Gastroesophageal sphincter (tissue), 4 donors: ENCODE results near the gene ADPRM. TPM values are rescaled to one million over a fixed set of nuclear protein-coding genes. Genes with fewer than 3 reads are reported as not detected.
"Not testable (repeated sequence)": the region's sequence is repeated elsewhere in the genome, so short reads cannot be mapped to it uniquely, and the experiment has no call there.

Experiments used
- ATAC-seq: fragments of 150-250 bp; one replicate; pipeline ENCODE4 v1.9.1; 2016; ENCODE audit warnings: mild to moderate bottlenecking, moderate library complexity
- H3K27ac ChIP-seq, 4 donors: fragments of 200-600 bp; sonication (generic) in 3 of 4; 1 replicate in 3 of 4; 2 replicates in 1 of 4; pipeline ENCODE4 v1.5.1; 2016 to 2019
- H3K27me3 ChIP-seq: fragments of 200-600 bp; sonication (generic); one replicate; pipeline ENCODE4 v1.5.1; 2019
- H3K36me3 ChIP-seq, 2 donors: fragments of 200-600 bp; sonication (generic); one replicate each; pipeline ENCODE4 v1.5.1; 2019; ENCODE audit warnings: control low read depth in 1 of 2
- H3K4me1 ChIP-seq, 3 donors: fragments of 200-600 bp; sonication (generic); 1 replicate in 2 of 3; 2 replicates in 1 of 3; pipeline ENCODE4 v1.5.1; 2016 to 2019; ENCODE audit warnings: control low read depth in 2 of 3
- H3K4me3 ChIP-seq, 2 donors: fragments of 200-600 bp; sonication (generic); one replicate each; pipeline ENCODE4 v1.5.1; 2019; ENCODE audit warnings: mild to moderate bottlenecking in 1 of 2, moderate library complexity in 1 of 2
- H3K9me3 ChIP-seq, 3 donors: fragments of 200-600 bp; sonication (generic); one replicate each; pipeline ENCODE4 v1.5.1; 2017 to 2019; ENCODE audit warnings: control low read depth in 2 of 3
- CTCF ChIP-seq, 4 experiments: fragments of 200-600 bp in 2 of 4; fragments of 450-650 bp in 2 of 4; sonication (generic) in 1 of 4; IDR thresholded peaks; one replicate each; pipeline ENCODE4 v1.5.1; 2017 to 2019; ENCODE audit warnings: antibody characterized with exemption in 4 of 4, mild to moderate bottlenecking in 2 of 4, moderate library complexity in 2 of 4
- EP300 ChIP-seq: sonication (generic); formaldehyde crosslinking; IDR thresholded peaks from one replicate; pipeline ENCODE4 v1.6.1; 2017; ENCODE audit warnings: antibody characterized with exemption, mild to moderate bottlenecking
- POLR2A ChIP-seq, 2 donors: fragments of 450-650 bp; IDR thresholded peaks; one replicate each; pipeline ENCODE4 v1.6.1; 2017; ENCODE audit warnings: antibody characterized with exemption in 2 of 2, mild to moderate bottlenecking in 2 of 2, moderate library complexity in 1 of 2
- POLR2AphosphoS5 ChIP-seq: sonication (generic); formaldehyde crosslinking; IDR thresholded peaks from one replicate; pipeline ENCODE4 v1.6.1; 2017; ENCODE audit warnings: antibody characterized with exemption
- WGBS, 2 donors: methylation state at CpG; one replicate each; pipeline ENCODE4 v1.1.5; 2018; ENCODE audit warnings: low coverage in 1 of 2; 5-methylcytosine and 5-hydroxymethylcytosine counted together
- total RNA-seq, 4 donors: library from RNA; depleted of rRNA; stranded (reverse); fragments of >200 nt; gene quantifications; one replicate each; pipeline ENCODE4 v1.1.0, GENCODE V29; 2016

Gene ADPRM
- total RNA-seq, 4 donors from 2014 or later = 8.3 to 13.2 (median 9.5) TPM

GRCh38 chr17:10687499-10687898 is 9.9 kb upstream of the ADPRM start:
- 78 to 89% methylated on average over 2 of the region's 2 CpGs for WGBS, 2 donors
- ATAC-seq = no peak
- H3K27me3 ChIP-seq = no peaks in the 10 kb centered on the region
- H3K4me1 ChIP-seq = no peaks in the 10 kb centered on the region
- H3K9me3 ChIP-seq = no peaks in the 10 kb centered on the region
- H3K27ac ChIP-seq = no peak overlapping the region
- H3K36me3 ChIP-seq = peaks cover 3 to 85% of the 10 kb centered on the region in 2 donors
- TF ChIP-seq CTCF (IDR thresholded peaks at IDR 0.05) (no peak), POLR2A (IDR thresholded peaks at IDR 0.05) (no peak), POLR2AphosphoS5 (no peak), EP300 (no peak)
- no peak overlapping the region for H3K4me3 ChIP-seq

GRCh38 chr17:10695875-10696407 is 1.5 kb upstream of the ADPRM start:
- not testable (repeated sequence) for ATAC-seq, H3K27ac ChIP-seq, H3K27me3 ChIP-seq, H3K9me3 ChIP-seq
- WGBS, 2 donors = 80 to 86% methylated on average over 12 to 13 of the region's 17 CpGs
- H3K36me3 ChIP-seq = peaks cover 6 to 47% of the 10 kb centered on the region in 2 donors
- peak overlapping the region in 1 of 2 donors; percentile 93 for H3K4me3 ChIP-seq
- H3K4me1 ChIP-seq = peaks cover 5 to 44% (median 8%) of the 10 kb centered on the region in 3 donors

- Histone ChIP-seq H3K4me1 (peaks cover 5 to 49% (median 8%) of the 10 kb centered on the region in 3 donors), H3K36me3 (peaks cover 3 to 23% of the 10 kb centered on the region in 2 donors), H3K27ac (peak overlapping the region; percentile 92 to 98 (median 96)), H3K27me3 (no peaks in the 10 kb centered on the region), H3K9me3 (no peaks in the 10 kb centered on the region), H3K4me3 (peak overlapping the region; percentile 78 to 93)
- WGBS, 2 donors = 13 to 16% methylated on average over 17 to 18 of the region's 18 CpGs
- no peak for ATAC-seq
- TF ChIP-seq EP300 (no peak), CTCF (IDR thresholded peaks at IDR 0.05) (no peak), POLR2AphosphoS5 (no peak), POLR2A (IDR thresholded peaks at IDR 0.05) (no peak)
Measured at GRCh38 chr17:10698096-10698818, 863 bp downstream of the ADPRM start.

- no peaks in the 10 kb centered on the region for H3K9me3 ChIP-seq
- ATAC-seq = no peak
- H3K27me3 ChIP-seq = no peaks in the 10 kb centered on the region
- no peak overlapping the region for H3K27ac ChIP-seq
- no peak overlapping the region for H3K4me3 ChIP-seq
- H3K36me3 ChIP-seq = peaks cover 0 to 9% of the 10 kb centered on the region in 2 donors
- WGBS, 2 donors = 80 to 100% methylated on average over 1 of the region's 1 CpG
- peaks cover 5 to 46% (median 8%) of the 10 kb centered on the region in 3 donors for H3K4me1 ChIP-seq
- TF ChIP-seq EP300 (no peak), CTCF (IDR thresholded peaks at IDR 0.05) (no peak), POLR2AphosphoS5 (no peak), POLR2A (IDR thresholded peaks at IDR 0.05) (no peak)
Measured at GRCh38 chr17:10699856-10700255, 2.5 kb downstream of the ADPRM start.

GRCh38 chr17:10702574-10702973 is 5.2 kb downstream of the ADPRM start:
- Histone ChIP-seq H3K9me3 (no peaks in the 10 kb centered on the region), H3K36me3 (peaks cover 0 to 29% of the 10 kb centered on the region in 2 donors), H3K27me3 (no peaks in the 10 kb centered on the region), H3K4me1 (peaks cover 0 to 25% (median 3%) of the 10 kb centered on the region in 3 donors), H3K27ac (no peak overlapping the region), H3K4me3 (no peak overlapping the region)
- TF ChIP-seq CTCF (IDR thresholded peaks at IDR 0.05) (no peak), POLR2AphosphoS5 (no peak), POLR2A (IDR thresholded peaks at IDR 0.05) (no peak), EP300 (no peak)
- WGBS, 2 donors = 47 to 56% methylated on average over 2 of the region's 2 CpGs
- no peak for ATAC-seq
